ENCODE results near the gene SMARCE1. TPM values are rescaled to one million over a fixed set of nuclear protein-coding genes. Genes with fewer than 3 reads are reported as not detected.

Gene SMARCE1
- total RNA-seq = 69.9 and 86.4 TPM in 2 replicates

DNA sequence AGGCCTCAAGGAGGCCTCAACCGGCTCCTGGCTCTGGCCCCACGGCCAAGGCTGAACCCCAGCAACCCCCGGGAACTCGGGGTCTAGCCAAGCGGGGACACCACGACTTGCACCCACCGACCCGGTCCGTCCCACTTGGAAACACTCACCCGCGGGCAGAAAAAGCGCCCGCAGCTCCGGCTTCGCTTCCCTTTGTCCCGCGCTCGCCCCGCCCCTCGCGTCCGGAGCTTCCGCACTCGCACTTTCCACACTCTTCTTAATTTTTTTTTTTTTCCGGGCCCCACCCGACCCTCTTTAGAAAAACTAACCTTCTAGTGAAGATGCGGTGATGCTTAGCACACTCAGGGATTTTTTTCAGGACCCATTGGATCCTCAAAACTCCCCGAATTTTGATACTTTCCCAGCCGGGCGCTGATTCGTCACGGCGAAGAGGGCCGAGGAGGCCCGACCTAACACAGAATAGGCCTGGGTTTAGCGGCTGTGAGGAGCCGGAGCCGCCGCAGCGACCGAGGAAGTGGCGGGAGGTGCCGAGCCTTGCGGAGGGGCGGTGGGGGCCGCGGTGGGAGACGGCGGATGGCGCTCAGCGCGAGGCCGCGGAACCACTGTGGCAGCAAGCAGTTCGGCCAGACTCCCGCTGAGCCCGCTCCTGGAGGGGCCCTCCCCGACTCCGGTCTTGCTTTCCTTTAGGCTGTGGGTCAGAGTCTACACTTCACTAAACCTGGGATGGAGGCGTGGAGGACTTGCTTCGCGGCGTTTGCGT lies at the start of gene SMARCE1:
TSS of gene SMARCE1 (minus strand) at position 195 of the 760 bp plus-strand sequence. CDS start 2,016 bp downstream, outside the sequence.

DNA sequence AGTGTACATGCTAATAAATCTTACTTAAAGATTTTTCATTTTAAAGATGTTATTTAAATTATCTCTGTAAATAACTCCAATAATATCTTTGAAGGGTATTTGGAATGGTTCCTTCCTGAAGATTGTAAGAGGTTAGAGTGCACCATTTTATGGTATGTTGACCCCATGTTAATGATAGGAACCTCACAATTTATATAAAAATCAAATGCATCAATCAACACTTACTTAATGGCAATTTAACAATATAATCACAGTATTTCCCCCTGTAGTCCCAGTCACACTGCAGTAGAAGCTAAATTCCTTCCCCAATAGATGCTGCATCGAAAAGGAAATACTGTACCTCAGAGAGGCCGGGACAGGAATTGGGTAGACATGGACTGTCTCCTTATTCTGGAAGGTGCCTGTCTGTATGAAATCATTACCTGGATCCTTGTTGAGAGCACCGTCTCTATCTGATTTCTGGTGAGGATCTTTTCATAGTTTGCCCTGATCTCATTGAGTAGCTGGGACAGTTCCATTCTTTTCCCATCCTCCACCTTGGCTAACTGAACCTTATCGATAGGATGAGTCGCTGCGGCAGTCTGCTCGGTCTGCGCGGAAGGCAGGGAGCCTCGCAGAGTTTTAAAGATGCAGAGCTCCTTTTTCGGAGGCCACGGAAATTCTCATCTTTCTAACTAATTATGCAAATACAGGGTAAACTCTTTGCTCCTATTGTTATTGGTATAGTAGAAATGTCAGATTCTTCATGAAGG lies 17.1 kb upstream of the SMARCE1 start, which contains the start of gene KRT222:
TSS of gene KRT222 (minus strand) at position 596 of the 752 bp plus-strand sequence. CDS start at position 518, 78 bp downstream.

Other genes starting within 250 kb of the SMARCE1 start
- gene TOP2A, start 229.9 kb downstream of the SMARCE1 start, total RNA-seq = 74.4 and 224 TPM in 2 replicates
- gene IGFBP4, start 204.4 kb downstream of the SMARCE1 start, total RNA-seq = 182 and 302 TPM in 2 replicates
- not detected in 2 replicates for gene TNS4, start 146.2 kb downstream of the SMARCE1 start, total RNA-seq
- gene CCR7, start 82.3 kb downstream of the SMARCE1 start, total RNA-seq = not detected in 2 replicates
- 0.25 and 1.00 TPM in 2 replicates for gene KRT222, start 17.4 kb upstream of the SMARCE1 start, total RNA-seq
- not detected in 2 replicates for gene KRT24, start 55.9 kb upstream of the SMARCE1 start, total RNA-seq
- gene KRT25, start 107.5 kb upstream of the SMARCE1 start, total RNA-seq = not detected in 2 replicates
- not detected in 2 replicates for gene KRT26, start 124.4 kb upstream of the SMARCE1 start, total RNA-seq
- not detected in 2 replicates for gene KRT27, start 134.7 kb upstream of the SMARCE1 start, total RNA-seq
- not detected in 2 replicates for gene KRT28, start 152.1 kb upstream of the SMARCE1 start, total RNA-seq
- gene KRT10, start 174.8 kb upstream of the SMARCE1 start, total RNA-seq = 2.3 and 4.0 TPM in 2 replicates
- under 0.01 TPM in 1 of 2 replicates, not detected in the other for gene KRT12, start 219.4 kb upstream of the SMARCE1 start, total RNA-seq
- gene KRT20, start 237.4 kb upstream of the SMARCE1 start, total RNA-seq = 0.22 TPM in 1 of 2 replicates, not detected in the other

All from uterine smooth muscle cell (primary cell).